Aortic smooth muscle cell (primary cell): ENCODE measurements around the gene TRIM22. TPM values are rescaled to one million over a fixed set of nuclear protein-coding genes. Genes with fewer than 3 reads are reported as not detected.

Experiments used
- total RNA-seq: library from RNA; depleted of rRNA; stranded (reverse); fragments of >200 nt; gene quantifications from 2 replicates; pipeline ENCODE4 v1.2.3, GENCODE V29; 2014

The TRIM22 gene, protein sequence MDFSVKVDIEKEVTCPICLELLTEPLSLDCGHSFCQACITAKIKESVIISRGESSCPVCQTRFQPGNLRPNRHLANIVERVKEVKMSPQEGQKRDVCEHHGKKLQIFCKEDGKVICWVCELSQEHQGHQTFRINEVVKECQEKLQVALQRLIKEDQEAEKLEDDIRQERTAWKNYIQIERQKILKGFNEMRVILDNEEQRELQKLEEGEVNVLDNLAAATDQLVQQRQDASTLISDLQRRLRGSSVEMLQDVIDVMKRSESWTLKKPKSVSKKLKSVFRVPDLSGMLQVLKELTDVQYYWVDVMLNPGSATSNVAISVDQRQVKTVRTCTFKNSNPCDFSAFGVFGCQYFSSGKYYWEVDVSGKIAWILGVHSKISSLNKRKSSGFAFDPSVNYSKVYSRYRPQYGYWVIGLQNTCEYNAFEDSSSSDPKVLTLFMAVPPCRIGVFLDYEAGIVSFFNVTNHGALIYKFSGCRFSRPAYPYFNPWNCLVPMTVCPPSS
- 69.4 and 128 TPM in 2 replicates for total RNA-seq

DNA sequence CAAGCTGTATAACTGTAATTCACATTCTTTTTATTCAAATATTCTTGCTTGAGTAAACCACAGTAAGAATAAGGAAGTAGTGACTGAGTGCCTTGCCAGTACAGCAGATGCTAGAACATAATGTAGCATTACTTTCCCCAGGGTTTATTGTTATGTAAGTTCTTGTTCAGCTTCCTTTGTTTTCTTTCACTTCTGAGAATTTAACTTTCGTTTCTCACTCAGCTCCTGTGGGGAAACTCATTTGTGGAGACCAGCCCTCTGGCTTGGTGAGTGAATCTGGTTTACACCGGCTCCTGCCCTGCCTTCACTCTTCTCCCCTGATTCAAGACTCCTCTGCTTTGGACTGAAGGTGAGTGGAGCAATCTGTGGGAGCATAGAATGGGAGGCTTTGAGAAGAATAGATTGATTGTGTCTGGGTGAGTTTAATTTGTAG is at the start of gene TRIM22:
TSS of gene TRIM22 (plus strand) at position 240 of the 433 bp plus-strand sequence. CDS start 6,443 bp downstream, outside the sequence.

DNA sequence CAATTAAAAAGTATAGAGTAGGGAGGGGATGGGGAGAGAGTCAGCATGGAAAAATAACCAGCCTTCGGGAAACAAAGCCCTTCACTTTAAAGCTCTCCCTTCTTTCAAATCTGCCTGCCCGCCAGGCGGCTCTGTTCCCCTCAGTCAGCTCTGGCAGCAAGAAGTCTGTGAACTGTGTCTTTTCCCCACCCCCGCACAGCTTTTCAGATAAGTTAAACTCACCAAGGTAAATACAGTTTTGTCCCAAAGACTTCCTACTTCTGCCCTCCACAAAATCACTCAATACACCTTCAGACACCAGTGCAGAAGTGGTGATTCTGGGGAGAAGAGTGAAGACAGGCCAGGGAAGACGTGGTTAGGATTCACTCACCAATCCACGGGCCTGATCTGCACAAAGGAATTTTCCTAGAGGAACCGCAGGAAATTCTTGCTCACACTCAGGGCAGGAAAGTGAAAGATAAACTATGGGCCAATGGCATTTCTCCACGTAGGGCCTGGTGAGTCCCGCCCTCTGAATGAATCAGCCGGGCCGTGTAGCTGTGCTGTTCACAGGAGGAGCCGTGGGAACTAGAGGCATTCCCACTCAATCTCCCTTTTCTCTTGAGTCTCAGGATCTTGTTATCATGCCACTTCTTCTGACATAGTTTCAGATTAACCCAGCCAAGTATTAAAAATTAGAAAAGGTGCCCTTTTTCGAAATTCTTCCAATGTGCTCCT is 4.8 kb upstream of the TRIM22 start, which contains the start of gene TRIM5:
TSS of gene TRIM5 (minus strand) at position 429 of the 717 bp plus-strand sequence. CDS start 4,897 bp downstream, outside the sequence.

DNA sequence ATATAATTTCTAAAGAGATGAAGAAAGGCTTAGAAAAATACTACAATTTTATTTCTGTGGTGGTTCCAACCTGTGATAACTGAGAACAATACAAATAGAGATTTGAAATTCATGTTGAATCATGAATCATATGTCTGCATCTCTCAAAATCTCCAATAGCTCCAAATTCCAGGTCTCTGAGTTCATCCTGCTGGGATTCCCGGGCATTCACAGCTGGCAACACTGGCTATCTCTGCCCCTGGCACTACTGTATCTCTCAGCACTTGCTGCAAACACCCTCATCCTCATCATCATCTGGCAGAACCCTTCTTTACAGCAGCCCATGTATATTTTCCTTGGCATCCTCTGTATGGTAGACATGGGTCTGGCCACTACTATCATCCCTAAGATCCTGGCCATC is 46.8 kb downstream of the TRIM22 start, which contains the start of gene OR56B1:
TSS of gene OR56B1 (plus strand) at position 53 of the 400 bp plus-strand sequence. CDS start at position 122, 69 bp downstream.

DNA sequence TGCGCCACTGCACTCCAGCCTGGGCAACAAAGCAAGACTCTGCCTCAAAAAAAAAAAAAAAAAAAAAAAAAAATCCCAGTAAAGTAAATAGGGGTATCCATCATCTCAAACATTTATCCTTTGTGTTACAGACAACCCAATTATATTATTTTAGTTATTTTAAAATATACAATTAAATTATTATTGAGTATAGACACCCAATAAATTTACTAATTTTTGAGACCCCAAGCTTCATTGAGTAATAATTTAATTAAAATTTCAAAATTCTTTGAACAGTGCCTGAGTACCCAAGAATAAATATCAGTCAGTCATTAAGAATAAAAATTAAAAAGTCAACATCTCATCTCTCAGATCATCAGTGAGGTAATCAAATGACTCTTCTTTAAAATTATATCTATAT is 64.4 kb downstream of the TRIM22 start, which contains the start of gene OR52N4:
TSS of gene OR52N4 (plus strand) at position 301 of the 400 bp plus-strand sequence. CDS start 498 bp downstream, outside the sequence.

Other genes starting within 250 kb of the TRIM22 start
- 0.06 TPM in 1 of 2 replicates, not detected in the other for gene OR51I1, start 248.3 kb upstream of the TRIM22 start, total RNA-seq
- not detected in 2 replicates for gene OR51I2, start 240.5 kb upstream of the TRIM22 start, total RNA-seq
- gene OR52D1, start 201.1 kb upstream of the TRIM22 start, total RNA-seq = not detected in 2 replicates
- gene UBQLN3, start 179.8 kb upstream of the TRIM22 start, total RNA-seq = 0.06 and 0.13 TPM in 2 replicates
- gene UBQLNL, start 173.1 kb upstream of the TRIM22 start, total RNA-seq = 0.12 and 0.13 TPM in 2 replicates
- 0.66 and 0.87 TPM in 2 replicates for gene OR52H1, start 141.2 kb upstream of the TRIM22 start, total RNA-seq
- gene OR52B6, start 108.9 kb upstream of the TRIM22 start, total RNA-seq = not detected in 2 replicates
- 2.9 and 3.9 TPM in 2 replicates for gene TRIM6, start 93.2 kb upstream of the TRIM22 start, total RNA-seq
- 16.4 and 21.3 TPM in 2 replicates for gene TRIM34, start 64.8 kb upstream of the TRIM22 start, total RNA-seq
- gene TRIM5, start 4.7 kb upstream of the TRIM22 start, total RNA-seq = 36.5 and 55.3 TPM in 2 replicates
- 0.06 TPM in 1 of 2 replicates, not detected in the other for gene OR56B1, start 46.7 kb downstream of the TRIM22 start, total RNA-seq
- not detected in 2 replicates for gene OR52N4, start 64.5 kb downstream of the TRIM22 start, total RNA-seq
- gene OR52N5, start 93.6 kb downstream of the TRIM22 start, total RNA-seq = not detected in 2 replicates
- gene OR52N1, start 101.5 kb downstream of the TRIM22 start, total RNA-seq = not detected in 2 replicates
- not detected in 2 replicates for gene OR52N2, start 119.1 kb downstream of the TRIM22 start, total RNA-seq
- not detected in 2 replicates for gene OR52E6, start 152.1 kb downstream of the TRIM22 start, total RNA-seq
- gene OR52E8, start 167.9 kb downstream of the TRIM22 start, total RNA-seq = not detected in 2 replicates
- gene OR52E4, start 190.8 kb downstream of the TRIM22 start, total RNA-seq = not detected in 2 replicates
- not detected in 2 replicates for gene OR52E5, start 203.4 kb downstream of the TRIM22 start, total RNA-seq